GM21717 (cell line): ENCODE measurements around the gene BRWD1.
"Not testable (repeated sequence)": the region's sequence is repeated elsewhere in the genome, so short reads cannot be mapped to it uniquely, and the experiment has no call there.

ENCODE experiments used
- ATAC-seq: cut with Tn5 transposase; IDR thresholded peaks from one replicate; pipeline ENCODE4 v1.9.1; 2021; ENCODE audit warnings: mild to moderate bottlenecking, moderate library complexity; ENCODE audit not compliant: unreplicated experiment

Gene BRWD1

DNA sequence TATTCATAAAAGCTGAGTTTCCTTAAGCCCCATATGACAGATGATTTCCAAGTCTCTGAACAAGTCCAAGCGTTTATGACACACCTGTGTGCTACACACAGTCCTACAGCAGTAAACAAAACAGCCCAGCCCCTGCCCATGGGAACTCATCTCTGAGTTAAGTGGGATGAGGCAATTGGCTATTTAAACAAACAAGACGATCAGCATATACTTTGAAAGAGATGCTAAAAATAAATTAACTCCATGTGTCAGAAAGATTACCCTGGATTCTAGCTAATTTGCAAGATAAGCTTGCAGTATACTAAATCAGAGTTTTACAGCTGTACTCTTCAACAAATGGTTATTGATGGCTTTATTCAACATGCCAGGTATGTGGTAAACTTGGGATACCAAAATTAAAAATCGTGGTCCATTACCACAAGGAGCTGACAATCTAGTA lies 137.1 kb downstream of the BRWD1 start:
- ATAC-seq: no peak

DNA sequence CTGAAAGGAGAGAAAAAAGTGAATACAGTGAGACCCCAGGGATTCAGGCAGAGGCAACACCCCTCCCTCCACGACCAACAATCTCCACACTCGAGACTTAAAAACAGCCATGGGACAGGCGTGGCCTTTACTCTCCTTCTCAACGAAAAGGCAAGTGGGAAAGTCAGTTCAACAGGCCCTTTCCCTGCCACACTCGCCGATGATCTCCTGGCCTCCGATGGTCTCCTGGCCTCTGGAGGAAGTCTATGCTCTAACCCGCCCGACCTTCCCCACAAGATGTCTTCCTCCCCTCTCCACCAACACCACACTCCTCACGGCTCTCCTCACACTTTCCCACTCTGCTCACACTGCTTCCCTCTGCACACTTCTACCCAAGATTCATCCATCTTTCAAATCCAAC lies 137.8 kb downstream of the BRWD1 start:
- ATAC-seq: no peak

DNA sequence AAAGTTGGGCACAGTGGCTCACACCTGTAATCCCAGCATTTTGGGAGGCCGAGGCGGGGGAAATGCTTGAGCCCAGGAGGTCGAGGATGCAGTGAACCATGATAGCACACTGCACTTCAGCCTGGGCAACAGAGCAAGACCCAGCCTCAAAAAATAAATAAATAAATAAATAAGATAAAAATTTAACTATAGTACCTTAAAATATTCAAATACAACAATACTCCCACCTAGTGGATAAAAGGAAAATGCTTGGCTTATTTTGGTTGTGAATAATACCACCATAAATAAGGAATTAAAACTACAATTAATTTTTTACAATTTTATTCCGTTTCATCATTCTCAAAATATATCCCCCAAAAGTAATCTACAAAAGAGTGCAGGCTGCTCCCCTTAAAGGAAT lies 138.3 kb downstream of the BRWD1 start:
- ATAC-seq: no peak

DNA sequence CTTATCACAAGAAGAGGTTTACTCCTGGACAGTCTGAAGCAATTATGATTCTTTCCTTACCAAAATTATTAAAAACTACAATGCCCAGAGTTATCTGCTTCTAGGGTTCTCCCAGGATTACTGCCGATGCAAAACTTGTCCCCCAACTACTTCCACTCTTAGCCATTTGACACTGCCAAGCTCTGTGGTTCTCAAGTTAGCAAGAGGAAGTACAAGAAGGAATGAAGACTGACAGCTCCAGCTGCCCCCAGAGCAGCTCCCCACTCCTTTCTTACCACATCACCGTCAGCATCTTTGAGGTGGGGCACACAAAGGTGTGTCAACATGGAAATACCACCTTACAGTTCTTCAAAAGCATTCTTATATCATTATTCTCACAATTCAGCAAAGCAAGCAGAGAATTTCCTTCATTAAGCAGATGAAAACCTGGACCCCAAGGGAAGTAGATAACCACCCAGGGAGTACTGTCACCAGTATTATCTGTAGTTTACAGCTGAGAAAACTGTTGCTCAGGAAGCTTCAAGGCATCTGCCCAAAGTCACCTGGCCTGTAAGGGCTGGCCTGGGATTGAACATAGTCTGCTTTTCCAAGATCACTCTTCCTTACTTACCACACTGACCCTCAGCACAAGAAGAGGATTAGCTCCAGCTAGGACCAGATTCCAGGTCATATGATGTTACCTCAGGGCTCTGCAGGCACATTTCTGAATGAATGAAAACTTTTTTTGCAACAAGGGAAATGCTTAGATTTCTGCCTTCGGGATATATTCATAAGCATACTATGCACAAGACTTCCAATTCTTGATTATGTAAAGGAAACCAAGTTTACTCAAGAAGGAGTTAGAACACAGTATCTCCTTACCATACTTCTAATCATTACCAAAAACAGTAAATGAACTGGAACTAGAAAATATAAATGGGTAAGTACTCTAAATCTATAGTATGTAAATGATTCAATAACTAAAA lies 139.4 kb downstream of the BRWD1 start:
- no peak for ATAC-seq

DNA sequence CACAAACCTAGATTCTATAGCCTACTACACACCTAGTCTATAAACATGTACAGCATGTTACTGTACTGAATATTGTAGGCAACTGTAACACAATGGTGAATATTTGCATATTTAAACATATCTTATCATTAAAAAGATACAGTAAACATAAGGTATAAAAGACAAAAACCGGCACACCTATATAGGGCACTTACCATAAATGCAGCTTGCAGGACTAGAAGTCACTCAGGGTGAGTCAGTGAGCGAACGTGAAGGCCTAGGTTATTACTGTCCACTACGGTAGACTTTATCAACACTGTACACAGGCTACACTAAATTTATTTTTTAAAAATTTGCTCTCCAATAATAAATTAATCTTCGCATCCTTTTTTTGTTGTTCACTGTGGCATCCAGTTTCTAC lies 143.5 kb downstream of the BRWD1 start:
- no peak for ATAC-seq

DNA sequence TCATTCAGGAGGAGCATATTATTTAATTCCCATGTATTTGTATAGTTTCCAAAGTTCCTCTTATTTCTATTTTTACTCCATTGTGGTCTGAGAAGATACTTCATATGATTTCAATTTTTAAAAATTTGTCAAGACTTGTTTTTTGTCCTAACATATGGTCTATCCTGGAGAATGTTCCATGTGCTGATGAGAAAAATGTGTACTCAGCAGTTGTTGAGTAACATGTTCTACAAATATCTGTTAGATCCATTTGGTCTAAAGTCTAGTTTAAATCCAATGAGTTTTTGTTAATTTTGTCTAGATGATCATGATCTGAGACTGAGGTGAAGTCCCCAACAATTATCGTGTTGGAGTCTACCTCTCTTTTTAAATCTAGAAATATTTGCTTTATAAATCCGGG lies 144.6 kb downstream of the BRWD1 start:
- ATAC-seq: no peak

DNA sequence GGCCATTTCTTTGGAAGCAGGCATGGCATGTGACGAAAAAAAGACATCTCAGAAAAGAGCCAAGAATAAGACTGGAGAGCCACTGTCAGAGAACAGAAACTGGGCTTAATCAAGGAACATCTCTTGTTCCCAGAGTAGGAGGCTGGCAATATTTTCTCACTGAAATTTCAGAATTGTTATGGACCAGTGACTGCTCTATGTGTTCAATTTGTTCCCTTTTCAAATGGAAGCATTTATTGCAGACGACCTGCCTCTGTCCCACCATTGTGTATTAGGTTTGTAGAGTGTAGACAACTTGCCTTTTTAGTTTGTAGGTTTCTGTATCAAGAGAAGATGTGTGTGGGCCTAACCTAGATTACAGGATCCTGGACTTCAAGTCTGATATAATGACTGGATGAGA lies 148.9 kb downstream of the BRWD1 start:
- no peak for ATAC-seq

DNA sequence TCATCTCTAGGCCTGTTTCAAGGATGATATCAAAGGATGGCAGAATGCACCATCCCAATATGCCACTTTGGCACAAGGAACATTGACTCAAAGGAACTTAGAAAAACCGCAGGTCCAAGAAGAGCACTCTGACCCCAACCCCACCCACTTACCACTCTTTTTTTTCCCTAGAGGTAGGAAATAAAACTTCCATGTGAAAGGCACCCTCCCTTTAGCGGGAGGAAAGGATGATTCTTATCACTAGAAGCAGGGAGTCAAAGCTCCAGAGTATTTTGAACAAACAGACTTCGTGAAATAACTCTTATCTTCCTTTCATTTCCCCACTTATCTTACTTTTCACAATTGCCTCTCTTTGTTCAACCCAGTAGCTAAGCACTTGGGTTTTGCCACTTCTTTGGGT lies 152.4 kb downstream of the BRWD1 start:
- ATAC-seq: no peak

DNA sequence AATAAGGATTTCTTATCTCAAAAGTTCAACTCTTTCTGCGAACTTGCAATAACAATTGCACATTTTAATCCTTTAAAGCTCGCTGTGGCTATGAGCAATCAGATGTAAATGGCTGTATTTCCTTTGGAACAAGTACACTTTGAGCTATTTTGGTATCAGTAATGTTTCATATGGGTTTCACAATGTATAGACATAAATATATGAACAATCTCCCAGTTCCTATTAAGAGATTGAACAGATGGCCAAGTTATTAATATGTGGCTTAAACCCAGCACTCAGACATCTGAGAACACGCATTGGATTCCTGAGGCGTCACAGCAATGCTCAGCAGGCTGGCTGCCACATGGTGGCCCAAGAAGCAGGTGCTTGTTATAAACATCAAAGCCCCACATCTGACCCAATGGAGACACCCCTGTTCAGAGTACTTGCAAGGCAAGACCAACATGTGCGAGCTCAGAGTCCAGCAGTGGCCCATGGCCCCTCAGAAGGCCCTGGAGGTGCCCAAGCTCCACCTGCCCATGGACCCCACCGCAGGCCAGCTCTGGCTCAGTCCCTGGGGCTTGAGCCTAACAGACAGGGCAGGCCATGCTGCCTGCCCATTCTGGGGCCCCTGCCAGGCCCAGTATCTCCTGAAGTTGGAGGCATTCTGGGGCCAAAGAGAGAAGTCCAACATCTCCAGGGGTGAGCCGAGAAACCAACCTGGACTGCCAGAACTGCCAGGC lies 153.9 kb downstream of the BRWD1 start:
- no peak for ATAC-seq

DNA sequence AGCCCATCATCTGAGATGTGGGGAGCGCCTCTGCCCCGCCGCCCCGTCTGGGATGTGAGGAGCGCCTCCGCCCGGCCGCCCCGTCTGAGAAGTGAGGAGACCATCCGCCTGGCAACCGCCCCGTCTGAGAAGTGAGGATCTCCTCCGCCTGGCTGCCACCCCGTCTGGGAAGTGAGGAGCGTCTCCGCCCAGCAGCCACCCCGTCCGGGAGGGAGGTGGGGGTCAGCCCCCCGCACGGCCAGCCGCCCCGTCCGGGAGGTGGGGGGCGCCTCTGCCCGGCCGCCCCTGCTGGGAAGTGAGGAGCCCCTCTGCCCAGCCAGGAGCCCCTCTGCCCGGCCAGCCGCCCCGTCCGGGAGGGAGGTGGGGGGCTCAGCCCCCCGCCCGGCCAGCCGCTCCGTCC lies 156.2 kb downstream of the BRWD1 start:
- ATAC-seq: not testable (repeated sequence)

DNA sequence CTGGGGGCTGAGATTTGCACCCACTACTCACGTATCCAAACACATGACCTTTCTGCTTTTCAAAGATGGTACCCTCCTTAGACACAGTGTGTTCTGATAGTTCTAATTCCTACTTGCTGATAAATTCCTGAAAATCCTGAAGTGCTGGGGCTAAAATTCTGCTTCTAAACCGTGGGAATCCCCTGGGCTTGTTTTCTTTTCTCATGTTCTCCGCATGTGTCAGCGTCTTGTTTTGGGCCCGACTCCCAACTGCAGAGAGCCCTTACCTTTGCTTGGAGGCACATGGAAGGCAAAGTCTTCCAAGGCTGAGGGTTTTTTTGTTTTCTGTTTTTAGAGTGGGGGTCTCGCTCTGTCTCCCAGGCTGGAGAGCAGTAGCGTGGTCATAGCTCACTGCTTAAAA lies 157.4 kb downstream of the BRWD1 start:
- ATAC-seq: no peak

DNA sequence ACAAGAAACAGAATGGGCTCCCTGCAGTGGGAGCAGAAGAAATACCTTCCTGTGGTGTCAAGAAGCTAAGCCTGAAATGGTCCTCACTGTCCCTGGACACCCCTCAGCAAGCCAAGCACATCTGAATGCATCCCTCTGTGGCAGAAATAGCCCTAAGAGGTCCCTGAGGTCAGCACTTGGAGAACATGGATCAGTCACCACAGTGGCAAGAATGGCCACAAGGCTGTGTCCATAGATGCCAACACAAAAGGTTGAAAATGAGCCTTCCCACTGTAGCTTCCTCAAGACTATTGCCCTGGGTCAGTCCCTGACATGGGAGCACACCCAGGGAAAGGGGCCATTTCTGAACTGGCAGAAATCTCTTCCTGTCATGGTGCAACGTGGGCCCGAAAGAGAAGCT lies 157.9 kb downstream of the BRWD1 start:
- no peak for ATAC-seq

DNA sequence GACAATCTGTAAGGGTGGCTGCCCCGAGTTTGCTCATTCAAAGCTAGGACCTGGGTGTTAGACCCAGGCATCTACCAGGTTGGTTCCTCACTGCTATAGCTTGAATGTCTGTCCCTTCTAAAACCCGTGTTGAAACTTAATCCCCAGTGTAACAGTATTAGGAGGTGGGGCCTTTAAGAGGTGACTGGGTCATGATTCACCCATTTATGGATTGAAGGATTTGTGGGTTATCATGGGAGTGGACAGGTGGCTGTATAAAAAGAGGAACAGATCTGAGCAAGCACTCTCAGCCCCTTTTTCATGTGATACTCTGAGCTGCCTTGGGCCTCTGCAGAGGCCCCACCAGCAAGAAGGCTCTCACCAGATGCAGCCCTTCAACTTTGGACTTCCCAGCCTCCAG lies 159.6 kb downstream of the BRWD1 start:
- no peak for ATAC-seq

DNA sequence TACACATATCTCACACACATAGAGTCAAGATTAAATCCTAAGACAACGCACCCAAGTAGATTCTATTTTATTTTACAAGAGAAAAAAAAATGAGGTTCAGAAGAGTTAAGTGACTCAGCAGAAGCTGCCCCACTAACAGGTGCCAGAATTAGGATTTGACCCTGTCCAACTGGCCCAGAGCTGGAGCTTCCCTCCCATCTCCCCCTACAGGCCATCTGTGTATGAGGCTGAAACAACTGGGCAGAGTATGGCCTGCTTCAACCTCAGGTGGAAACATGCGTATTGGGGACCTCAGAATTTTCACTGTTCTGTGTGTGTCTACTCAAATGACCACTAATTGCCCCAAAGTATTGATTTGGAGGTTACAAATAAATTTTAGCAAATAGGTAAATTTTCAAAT lies 160.1 kb downstream of the BRWD1 start:
- no peak for ATAC-seq

DNA sequence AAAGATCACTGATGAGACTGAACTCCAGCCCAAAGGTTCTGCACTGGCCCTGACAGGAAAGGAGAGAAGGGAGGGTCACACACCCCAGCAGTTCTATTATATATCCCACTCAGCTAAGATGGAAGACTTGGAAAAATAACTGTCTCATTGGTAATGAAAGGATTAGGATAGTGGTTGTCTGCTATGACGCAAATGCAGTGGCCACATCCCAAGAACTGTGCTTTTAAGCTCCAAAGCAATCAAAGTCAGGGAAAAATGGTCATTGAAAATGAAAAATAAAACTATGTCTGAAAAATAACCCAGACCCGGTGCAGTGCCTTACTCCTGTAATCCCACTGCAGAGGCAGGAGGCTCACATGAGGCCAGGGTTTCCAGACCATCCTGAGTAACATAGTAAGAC lies 161.2 kb downstream of the BRWD1 start:
- ATAC-seq: no peak

DNA sequence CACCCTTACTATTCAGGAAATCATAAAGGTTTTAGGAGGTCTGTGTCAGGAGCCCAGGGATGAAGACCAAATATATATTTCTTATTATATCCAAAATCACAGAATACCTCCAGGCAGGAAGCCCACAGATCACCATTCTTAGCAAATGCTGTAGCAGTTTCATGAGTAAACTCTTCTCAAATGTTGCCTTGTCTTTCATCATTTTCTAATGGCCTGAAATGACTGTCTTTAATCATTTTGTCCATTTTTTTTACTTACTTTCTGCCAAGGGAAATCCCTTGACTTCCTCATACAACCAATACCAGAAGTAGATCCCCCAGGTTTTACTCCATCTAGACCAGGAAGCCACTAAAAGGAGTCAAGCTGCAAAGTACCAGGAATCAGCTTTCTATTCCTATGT lies 162.6 kb downstream of the BRWD1 start:
- ATAC-seq: no peak

DNA sequence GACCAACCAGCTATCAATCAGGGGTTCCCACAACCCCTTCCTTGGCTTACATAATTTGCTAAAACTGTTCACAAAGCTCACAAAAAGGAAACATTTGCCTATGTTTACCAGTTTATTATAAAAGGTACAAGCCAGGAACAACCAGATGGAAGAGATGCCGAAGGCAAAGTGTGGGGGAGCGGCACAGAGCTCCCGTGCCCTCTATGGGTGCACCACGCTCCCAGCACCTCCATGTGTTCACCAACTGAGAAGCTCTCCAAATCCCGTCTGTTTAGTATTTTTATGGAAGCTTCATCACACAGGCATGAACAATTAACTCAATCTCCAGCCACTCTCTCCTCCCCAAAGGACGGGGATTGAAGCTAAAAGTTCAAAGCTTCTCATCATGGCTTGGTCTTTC lies 163.1 kb downstream of the BRWD1 start:
- ATAC-seq: no peak

DNA sequence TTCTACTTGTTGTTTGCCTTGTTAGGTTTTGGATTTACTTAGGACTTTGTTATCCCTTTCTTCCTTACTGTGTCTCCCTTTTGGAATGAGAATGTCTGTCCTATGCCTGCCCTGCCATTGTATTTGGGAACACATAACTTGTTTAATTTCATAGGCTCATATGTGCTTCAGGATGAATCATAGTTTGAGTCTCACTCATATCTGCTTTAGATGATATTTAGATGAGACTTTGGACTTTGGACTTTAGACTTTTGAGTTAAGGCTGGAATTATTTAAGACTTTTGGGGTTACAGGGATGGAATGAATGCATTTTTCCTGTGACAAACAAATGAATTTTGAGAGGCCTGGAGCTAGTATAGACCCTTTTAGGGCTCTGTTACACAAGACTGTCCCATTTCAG lies 163.6 kb downstream of the BRWD1 start:
- ATAC-seq: no peak

DNA sequence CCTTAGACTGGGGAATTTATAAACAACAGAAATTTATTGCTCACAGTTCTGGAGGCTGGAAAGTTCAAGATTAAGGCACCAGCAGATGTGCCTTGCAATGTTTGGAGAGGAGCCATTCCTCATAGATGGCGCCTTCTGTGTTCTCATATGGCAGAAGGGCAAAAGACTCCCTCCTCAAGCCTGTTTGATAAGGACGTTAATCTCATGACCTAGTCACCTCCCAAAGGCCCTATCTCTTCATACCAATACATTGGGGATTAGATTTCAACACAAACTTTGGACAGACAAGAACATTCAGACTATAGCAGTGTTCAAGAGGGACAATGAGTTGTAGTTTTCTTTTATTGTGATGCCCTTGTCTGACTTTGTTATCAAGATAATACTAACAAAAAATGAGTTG lies 164.5 kb downstream of the BRWD1 start:
- no peak for ATAC-seq

DNA sequence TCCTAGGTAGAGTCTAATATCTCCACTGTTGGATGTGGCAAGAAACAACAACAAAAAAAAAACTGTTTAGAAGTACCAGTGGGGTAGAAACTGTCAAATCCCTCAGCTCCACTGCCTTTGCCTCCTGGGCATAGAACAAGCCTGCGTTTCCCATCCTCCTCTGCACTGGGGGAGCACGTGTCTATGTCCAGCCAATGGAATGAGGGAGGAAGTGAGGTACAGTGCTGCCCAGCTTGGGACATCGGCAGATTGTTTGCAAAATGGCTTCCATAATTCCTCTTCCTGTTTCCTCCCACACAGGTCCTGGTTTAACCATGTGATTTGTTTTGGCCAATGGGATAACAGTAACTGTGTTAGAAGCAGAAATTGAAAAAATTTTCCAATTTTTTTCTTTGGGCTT lies 169.2 kb downstream of the BRWD1 start:
- no peak for ATAC-seq

DNA sequence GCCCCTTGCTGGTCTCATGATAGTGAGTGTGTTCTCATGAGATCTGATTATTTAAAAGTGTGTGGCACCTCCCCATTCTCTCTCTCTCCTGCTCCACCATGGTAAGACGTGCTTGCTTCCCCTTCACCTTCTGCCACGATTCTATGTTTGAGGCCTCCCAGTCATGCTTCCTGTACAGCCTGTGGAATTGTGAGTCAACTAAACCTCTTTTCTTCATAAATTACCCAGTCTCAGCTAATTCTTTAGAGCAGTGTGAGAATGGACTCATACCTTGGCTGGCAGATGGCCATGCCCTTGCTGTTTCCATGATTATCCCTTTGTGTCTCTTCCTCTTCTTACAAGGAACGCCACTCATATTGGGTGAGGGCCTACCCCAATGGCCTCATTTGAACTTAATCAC lies 170.5 kb downstream of the BRWD1 start:
- ATAC-seq: no peak

DNA sequence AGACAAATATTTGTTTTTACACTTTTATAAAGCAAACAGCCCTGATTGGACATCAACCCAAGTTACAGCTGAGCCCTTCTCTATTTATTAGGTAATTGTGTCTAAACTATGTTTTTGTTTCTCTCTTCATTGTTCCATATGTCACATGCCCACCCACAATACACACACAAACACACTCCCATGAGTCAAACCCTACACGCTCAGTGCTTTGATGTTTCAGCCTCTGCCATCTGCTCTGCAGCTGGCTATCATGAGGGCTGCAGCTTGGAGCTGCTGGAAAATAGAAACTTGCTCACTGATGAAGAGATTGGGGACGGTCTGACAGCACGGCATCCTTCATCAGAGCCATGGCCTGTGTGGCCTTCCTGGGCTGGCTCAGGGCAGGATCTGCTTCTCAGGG lies 171.9 kb downstream of the BRWD1 start:
- ATAC-seq: no peak
